A375 (cell line): ENCODE measurements around the gene PEF1. TPM values are rescaled to one million over a fixed set of nuclear protein-coding genes. Genes with fewer than 3 reads are reported as not detected.

ENCODE experiments used
- total RNA-seq: library from RNA; depleted of rRNA; stranded (reverse); fragments of >200 nt; shearing (Covaris generic); gene quantifications from 2 replicates; pipeline ENCODE4 v1.2.3, GENCODE V29; 2014; rRNA removed

PEF1 gene, protein sequence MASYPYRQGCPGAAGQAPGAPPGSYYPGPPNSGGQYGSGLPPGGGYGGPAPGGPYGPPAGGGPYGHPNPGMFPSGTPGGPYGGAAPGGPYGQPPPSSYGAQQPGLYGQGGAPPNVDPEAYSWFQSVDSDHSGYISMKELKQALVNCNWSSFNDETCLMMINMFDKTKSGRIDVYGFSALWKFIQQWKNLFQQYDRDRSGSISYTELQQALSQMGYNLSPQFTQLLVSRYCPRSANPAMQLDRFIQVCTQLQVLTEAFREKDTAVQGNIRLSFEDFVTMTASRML
- total RNA-seq: 68.5 and 70.2 TPM in 2 replicates

DNA sequence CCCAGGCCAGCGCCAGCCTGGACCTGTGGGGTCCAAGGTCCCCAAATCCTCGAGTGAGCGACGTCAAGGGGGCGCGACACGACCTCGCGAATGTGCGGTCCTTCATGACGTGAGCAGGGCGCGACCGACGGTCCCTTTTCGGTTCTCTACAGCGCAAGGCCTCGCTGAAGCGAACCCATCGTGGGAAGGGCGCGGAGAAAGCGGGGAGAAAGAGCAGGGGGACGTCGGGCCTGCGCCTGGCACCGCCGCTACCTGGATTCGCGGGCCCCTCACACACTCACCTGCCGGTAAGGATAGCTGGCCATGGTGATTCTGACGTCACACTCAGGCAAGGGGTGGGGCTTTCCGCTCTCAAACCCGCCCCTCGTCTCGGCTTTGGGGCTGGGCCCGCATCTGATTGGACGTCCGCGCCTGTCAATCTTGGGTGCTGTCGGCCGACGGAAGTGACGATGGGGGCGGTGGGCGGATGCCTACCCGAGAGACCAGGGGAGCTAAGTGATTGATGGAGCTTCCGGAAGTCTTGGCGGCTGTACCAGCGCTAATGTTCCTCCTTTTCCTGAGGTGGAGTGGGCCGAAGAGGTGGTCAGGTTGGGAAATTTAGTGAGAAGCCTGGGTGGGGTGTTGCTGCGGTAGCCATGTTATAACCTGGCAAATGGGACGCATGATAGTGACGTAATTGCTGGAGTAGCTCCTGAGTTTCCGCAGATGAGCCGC is at the start of gene PEF1:
Gene PEF1 (minus strand): TSS at position 317 of the 714 bp plus-strand sequence. CDS start 12 bp downstream, at position 305.

GRCh38 chr1:31617218-31617915 is 27.3 kb downstream of the PEF1 start, which contains the start of gene HCRTR1:
HCRTR1 (plus strand) TSS chr1:31617689; CDS start chr1:31619193, 1,504 bp downstream.

Other genes starting within 250 kb of the PEF1 start
- 20.3 and 22.6 TPM in 2 replicates for gene SERINC2, start 231.7 kb downstream of the PEF1 start, total RNA-seq
- gene TINAGL1, start 68.4 kb downstream of the PEF1 start, total RNA-seq: 421 and 533 TPM in 2 replicates
- gene HCRTR1, start 27.2 kb downstream of the PEF1 start, total RNA-seq: not detected in 2 replicates
- 53.0 and 59.6 TPM in 2 replicates for gene COL16A1, start 59.1 kb upstream of the PEF1 start, total RNA-seq
- gene ADGRB2, start 119.5 kb upstream of the PEF1 start, total RNA-seq: 10.0 and 15.8 TPM in 2 replicates
- gene SPOCD1, start 171.1 kb upstream of the PEF1 start, total RNA-seq: 9.9 and 10.8 TPM in 2 replicates